NT2/D1 (cell line): ENCODE data around the gene PLOD2.

Source experiments
- SUZ12 ChIP-seq: IDR thresholded peaks from 2 replicates; pipeline ENCODE4 v1.6.1; 2011; ENCODE audit not compliant: insufficient read length, insufficient read depth; ENCODE audit errors: extremely low read depth
- YY1 ChIP-seq: IDR thresholded peaks from 2 replicates; pipeline ENCODE4 v1.6.1; 2011; ENCODE audit not compliant: insufficient read length, insufficient read depth
- ZNF274 ChIP-seq: IDR thresholded peaks from 2 replicates; pipeline ENCODE4 v1.6.1; 2011; ENCODE audit warnings: mild to moderate bottlenecking, low read depth, low read length

DNA sequence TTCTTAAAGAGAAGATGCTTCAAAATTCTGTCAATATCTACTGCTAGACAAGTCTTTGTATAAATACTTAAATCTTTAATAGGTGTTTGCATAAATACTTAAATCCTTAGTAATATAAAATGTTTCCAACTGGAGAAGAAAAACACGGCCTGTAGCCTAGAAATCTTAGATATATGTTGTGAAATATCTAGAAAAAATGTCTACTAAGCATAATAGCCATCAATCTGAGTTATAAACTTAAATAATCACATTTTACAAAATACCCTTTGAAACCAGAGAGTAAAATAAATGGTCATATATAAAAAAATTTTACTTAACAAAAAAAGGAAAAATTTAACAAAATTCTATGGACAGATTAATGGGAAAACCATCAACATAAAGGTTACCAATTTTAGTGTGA lies 73.9 kb downstream of the PLOD2 start:
- TF ChIP-seq YY1 (no peak), ZNF274 (no peak), SUZ12 (no peak)
